Ovary (tissue), 9 donors: ENCODE data around the gene DCST1. TPM values are rescaled to one million over a fixed set of nuclear protein-coding genes. Genes with fewer than 3 reads are reported as not detected.

ENCODE experiments used
- DNase-seq, 5 donors: peaks; one replicate each; pipeline ENCODE4 v3.0.0-alpha.2; 2019 to 2020
- H3K27ac ChIP-seq, 2 donors: fragments of 200-600 bp; one replicate each; pipeline versions ENCODE4 v1.5.1 to v1.8.0; 2019 to 2022
- H3K27me3 ChIP-seq: fragments of 200-600 bp; one replicate; pipeline ENCODE4 v1.8.0; 2022
- H3K36me3 ChIP-seq: fragments of 200-600 bp; sonication (generic); one replicate; pipeline ENCODE4 v1.5.1; 2019
- H3K4me1 ChIP-seq: one replicate; pipeline ENCODE4 v1.8.1; 2013; ENCODE audit warnings: mild to moderate bottlenecking, moderate library complexity; ENCODE audit not compliant: insufficient read depth
- H3K4me3 ChIP-seq: fragments of 200-600 bp; sonication (generic); one replicate; pipeline ENCODE4 v1.5.1; 2017
- H3K9me3 ChIP-seq, 2 donors: fragments of 200-600 bp in 1 of 2; sonication (generic) in 1 of 2; one replicate each; pipeline versions ENCODE4 v1.5.1 to v1.8.1; 2013 to 2019; ENCODE audit warnings: mild to moderate bottlenecking in 1 of 2, moderate library complexity in 1 of 2
- EP300 ChIP-seq: sonication (generic); formaldehyde crosslinking; IDR thresholded peaks from one replicate; pipeline ENCODE4 v1.6.1; 2017; ENCODE audit warnings: antibody characterized with exemption
- POLR2A ChIP-seq: fragments of 450-650 bp; IDR thresholded peaks from one replicate; pipeline ENCODE4 v1.6.1; 2017; ENCODE audit warnings: antibody characterized with exemption, mild to moderate bottlenecking, moderate library complexity
- WGBS, 3 donors: extraction: QIAGEN DNeasy Blood & Tissue Kit in 1 of 3; methylation state at CpG; one replicate each; pipeline versions ENCODE4 v1.1.5 to v1.1.7; 2013 to 2017; 5-methylcytosine and 5-hydroxymethylcytosine counted together
- intact Hi-C, 4 donors: fragments of 100-400 bp; cut with DNase I; formaldehyde crosslinking; loops; one replicate each; pipeline versions ENCODE4 v1.11.0 to v1.15.1; 2022 to 2023
- polyA plus RNA-seq, 2 donors: library from polyadenylated mRNA; stranded (reverse); fragments of 200-250 nt in 1 of 2; fragments of 350-450 nt in 1 of 2; fragmentation: Illumina TruSeq in 1 of 2; extraction: RNeasy Lipid Tissue Mini Kit (QIAGEN cat#74804) in 1 of 2; gene quantifications; one replicate each; pipeline ENCODE4 v1.2.3, GENCODE V29; 2013 to 2014
- total RNA-seq, 7 donors: library from RNA; depleted of rRNA in 2 of 7; stranded (reverse); fragments of >200 nt in 2 of 7; fragmentation: NEBNext Ultra II Directional in 3 of 7; extraction: Animal tissue kit (Norgen Biotek cat#: 25700) in 3 of 7; gene quantifications; one replicate each; pipeline versions ENCODE4 v1.1.0 to v1.2.4, GENCODE V29; 2016 to 2023
- TF ChIP-seq, protein P1 (sequence below), 3 donors: fragments of 450-650 bp in 2 of 3; fragments of 200-600 bp in 1 of 3; IDR thresholded peaks; one replicate each; pipeline versions ENCODE4 v1.5.1 to v1.8.0; 2016 to 2022; ENCODE audit warnings: antibody characterized with exemption in 3 of 3, mild to moderate bottlenecking in 1 of 3
- donor health status: DM: no; HTN: no; CAD: no; lungs with moderate emphysema.
- donor health status: DM: no; HTN: no; CAD: no.
- donor health status: Bipolar disorder and iron deficiency.
- donor health status: DM: yes; HTN: yes; CAD: no.
- donor health status: DM: no; HTN: no; CAD: no.
- donor health status: DM: yes; HTN: yes; CAD: no.

DCST1 gene
- total and polyA plus RNA-seq, 9 donors, result 0.06 to 0.80 (median 0.30) TPM; not detected in 4

DNA sequence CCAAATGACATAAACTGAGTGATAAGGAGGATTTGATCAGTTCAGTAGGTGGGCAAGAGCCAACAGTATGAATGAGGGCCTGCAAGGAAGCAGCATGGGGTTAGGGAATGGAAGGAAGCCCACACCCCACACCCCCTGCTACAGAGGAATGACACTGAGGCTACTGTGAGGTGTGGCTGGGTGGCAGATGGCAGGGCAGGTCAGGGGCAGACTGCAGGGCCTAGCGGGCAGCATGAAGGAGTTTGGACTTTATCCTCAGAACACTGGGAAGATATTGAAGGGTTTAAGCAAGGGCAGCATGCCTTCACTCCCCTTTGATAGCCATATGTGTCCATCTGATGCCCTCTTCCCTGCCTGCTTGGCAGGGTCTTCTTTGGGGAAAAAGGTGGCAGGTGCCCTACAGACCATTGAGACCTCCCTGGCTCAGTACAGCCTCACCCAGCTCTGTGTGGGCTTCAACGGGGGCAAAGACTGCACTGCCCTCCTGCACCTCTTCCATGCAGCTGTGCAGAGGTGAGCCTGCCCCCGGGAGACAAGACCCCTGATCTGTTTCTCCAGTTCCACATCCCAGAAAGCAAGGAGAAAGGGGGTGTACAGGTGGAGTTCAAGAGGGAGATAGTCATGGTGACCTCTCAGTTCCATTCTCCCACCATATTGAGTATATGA is 44.3 kb upstream of the DCST1 start:
- Histone ChIP-seq H3K4me1 (no peaks in the 10 kb centered on the region), H3K27ac (no peak overlapping the region), H3K36me3 (no peaks in the 10 kb centered on the region), H3K9me3 (no peaks in the 10 kb centered on the region), H3K4me3 (no peak overlapping the region), H3K27me3 (no peaks in the 10 kb centered on the region)
- no peak for DNase-seq
- intact Hi-C loops, result no loop called here
- 80 to 85% (median 83%) methylated on average over 3 of the region's 3 CpGs for WGBS, 3 donors
- TF ChIP-seq, protein P1, sequence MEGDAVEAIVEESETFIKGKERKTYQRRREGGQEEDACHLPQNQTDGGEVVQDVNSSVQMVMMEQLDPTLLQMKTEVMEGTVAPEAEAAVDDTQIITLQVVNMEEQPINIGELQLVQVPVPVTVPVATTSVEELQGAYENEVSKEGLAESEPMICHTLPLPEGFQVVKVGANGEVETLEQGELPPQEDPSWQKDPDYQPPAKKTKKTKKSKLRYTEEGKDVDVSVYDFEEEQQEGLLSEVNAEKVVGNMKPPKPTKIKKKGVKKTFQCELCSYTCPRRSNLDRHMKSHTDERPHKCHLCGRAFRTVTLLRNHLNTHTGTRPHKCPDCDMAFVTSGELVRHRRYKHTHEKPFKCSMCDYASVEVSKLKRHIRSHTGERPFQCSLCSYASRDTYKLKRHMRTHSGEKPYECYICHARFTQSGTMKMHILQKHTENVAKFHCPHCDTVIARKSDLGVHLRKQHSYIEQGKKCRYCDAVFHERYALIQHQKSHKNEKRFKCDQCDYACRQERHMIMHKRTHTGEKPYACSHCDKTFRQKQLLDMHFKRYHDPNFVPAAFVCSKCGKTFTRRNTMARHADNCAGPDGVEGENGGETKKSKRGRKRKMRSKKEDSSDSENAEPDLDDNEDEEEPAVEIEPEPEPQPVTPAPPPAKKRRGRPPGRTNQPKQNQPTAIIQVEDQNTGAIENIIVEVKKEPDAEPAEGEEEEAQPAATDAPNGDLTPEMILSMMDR (IDR thresholded peaks at IDR 0.05), result no peak
- TF ChIP-seq POLR2A, result no peak
- no peak for TF ChIP-seq EP300

DNA sequence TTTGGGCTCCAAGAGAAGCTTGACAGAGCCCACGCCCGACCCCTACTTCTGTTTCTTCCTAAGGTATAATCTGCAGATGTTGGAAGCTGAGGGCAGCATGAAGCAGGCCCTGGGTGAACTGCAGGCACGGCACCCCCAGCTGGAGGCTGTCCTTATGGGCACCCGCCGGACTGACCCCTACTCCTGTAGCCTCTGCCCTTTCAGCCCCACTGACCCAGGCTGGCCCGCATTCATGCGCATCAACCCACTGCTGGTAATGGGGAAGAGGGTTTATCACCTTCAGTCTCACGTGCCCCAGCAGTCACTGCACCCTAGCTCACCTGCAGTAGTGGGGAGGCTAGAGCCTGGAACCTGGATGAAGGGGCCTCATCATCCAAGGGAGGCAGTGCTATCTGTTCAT is 43.3 kb upstream of the DCST1 start:
- TF ChIP-seq, protein P1 (IDR thresholded peaks at IDR 0.05), result no peak
- TF ChIP-seq EP300 (no peak), POLR2A (no peak)
- WGBS, 3 donors, result 90 to 93% (median 90%) methylated on average over 8 of the region's 8 CpGs
- Histone ChIP-seq H3K36me3 (no peaks in the 10 kb centered on the region), H3K4me1 (no peaks in the 10 kb centered on the region), H3K27ac (no peak overlapping the region), H3K27me3 (no peaks in the 10 kb centered on the region), H3K4me3 (no peak overlapping the region), H3K9me3 (no peaks in the 10 kb centered on the region)
- intact Hi-C loops, result no loop called here
- no peak for DNase-seq

DNA sequence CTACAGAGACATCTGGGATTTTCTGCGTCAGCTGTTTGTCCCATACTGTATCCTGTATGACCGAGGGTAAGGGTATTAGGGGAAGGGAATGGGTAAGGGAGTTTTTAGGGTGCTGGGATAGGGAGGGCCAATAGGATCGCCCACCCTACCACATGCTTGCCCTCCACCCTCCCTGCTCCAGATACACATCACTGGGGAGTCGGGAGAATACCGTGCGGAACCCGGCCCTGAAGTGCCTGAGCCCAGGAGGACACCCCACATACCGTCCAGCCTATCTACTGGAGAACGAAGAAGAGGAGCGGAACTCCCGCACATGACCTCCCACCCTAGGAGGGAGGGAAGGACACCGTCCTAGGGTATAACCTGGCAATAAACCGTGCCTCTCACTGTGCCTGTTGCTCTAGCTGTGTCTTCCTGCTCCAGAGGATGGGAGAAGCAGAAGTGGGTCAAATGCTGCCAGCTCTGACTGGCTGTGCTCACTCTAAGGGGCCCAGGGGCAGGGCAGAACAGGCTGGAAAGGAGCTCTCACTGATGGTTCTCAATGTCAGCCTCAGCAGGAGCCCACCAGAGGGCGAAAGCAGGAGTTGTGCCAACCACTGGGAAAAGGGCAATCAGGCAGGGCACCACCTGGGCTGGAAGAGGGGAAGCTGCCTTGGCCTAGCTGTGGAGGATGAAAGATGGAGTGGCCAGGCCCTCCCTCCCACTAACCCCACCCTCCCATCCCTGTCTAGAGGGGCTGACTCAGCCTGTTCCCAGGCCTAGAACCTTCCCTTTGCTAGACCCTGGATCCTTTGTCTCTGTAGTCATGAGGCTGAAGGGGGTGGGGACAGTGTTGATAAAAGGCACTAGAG is 40.7 kb upstream of the DCST1 start:
- WGBS, 3 donors, result 63 to 72% (median 63%) methylated on average over 14 of the region's 14 CpGs
- intact Hi-C loops, result no loop called here
- no peak overlapping the region for H3K4me3 ChIP-seq
- TF ChIP-seq POLR2A, result no peak
- TF ChIP-seq EP300, result no peak
- TF ChIP-seq, protein P1 (IDR thresholded peaks at IDR 0.05), result no peak
- H3K4me1 ChIP-seq, result no peaks in the 10 kb centered on the region
- no peaks in the 10 kb centered on the region for H3K27me3 ChIP-seq
- H3K36me3 ChIP-seq, result no peaks in the 10 kb centered on the region
- H3K27ac ChIP-seq, result no peak overlapping the region
- DNase-seq, result peak in 1 of 5 donors; percentile 33
- H3K9me3 ChIP-seq, result no peaks in the 10 kb centered on the region

DNA sequence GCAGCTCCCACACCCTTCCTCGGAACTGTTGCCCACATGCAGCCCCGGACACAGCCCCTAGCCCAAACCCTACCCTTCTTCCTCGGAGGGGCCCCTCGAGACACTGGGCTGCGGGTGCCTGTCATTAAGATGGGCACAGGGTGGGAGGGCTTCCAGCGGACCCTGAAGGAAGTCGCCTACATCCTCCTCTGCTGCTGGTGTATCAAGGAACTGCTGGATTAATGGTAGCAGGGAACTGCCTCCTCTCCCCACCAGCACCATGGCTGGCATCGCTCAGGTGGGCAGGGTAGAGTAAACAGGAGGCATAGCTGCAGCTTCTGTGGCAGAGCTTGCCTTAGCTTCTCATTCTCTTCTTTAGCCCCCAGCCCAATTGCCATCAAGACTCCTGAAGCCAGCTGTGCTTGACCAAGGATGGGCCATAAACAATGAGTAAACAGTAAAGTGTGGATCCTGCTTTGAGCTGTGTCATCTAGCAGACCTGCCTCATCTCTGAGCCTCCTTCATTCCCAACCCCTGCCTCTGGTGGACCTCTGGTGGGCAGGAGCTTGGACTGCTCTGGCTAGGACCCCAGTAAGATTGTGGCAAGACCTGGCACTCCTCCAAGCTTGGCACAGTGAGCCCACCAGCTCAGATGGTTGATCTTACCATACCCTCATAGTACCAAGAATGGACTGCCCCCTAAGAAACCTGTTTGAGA is 39.9 kb upstream of the DCST1 start, which contains the start of gene LENEP:
Gene LENEP, plus strand, starts transcription at position 15 of the 697 bp plus-strand sequence. Its CDS starts 22 bp downstream, at position 37.
- H3K4me1 ChIP-seq, result no peaks in the 10 kb centered on the region
- no peaks in the 10 kb centered on the region for H3K36me3 ChIP-seq
- DNase-seq, result peak in 1 of 5 donors; percentile 35
- no peaks in the 10 kb centered on the region for H3K27me3 ChIP-seq
- H3K4me3 ChIP-seq, result no peak within 1 kb of the TSS
- intact Hi-C loops, result no loop called here
- no peak for TF ChIP-seq EP300
- TF ChIP-seq, protein P1 (IDR thresholded peaks at IDR 0.05), result no peak
- TF ChIP-seq POLR2A, result no peak
- 48 to 59% (median 53%) methylated on average over 8 of the region's 8 CpGs for WGBS, 3 donors
- H3K9me3 ChIP-seq, result no peaks in the 10 kb centered on the region
- H3K27ac ChIP-seq, result no peak within 1 kb of the TSS
